Epidermal melanocyte (primary cell): ENCODE data around the gene MCUB.
"Not testable (repeated sequence)": the region's sequence is repeated elsewhere in the genome, so short reads cannot be mapped to it uniquely, and the experiment has no call there.

Source experiments
- DNase-seq: peaks from one replicate; pipeline ENCODE4 v3.0.0; 2011; ENCODE audit warnings: low spot score; ENCODE audit not compliant: insufficient read length

Gene MCUB

GRCh38 chr4:109678472-109678871 is 118.4 kb downstream of the MCUB start:
- DNase-seq: not testable (repeated sequence)

DNA sequence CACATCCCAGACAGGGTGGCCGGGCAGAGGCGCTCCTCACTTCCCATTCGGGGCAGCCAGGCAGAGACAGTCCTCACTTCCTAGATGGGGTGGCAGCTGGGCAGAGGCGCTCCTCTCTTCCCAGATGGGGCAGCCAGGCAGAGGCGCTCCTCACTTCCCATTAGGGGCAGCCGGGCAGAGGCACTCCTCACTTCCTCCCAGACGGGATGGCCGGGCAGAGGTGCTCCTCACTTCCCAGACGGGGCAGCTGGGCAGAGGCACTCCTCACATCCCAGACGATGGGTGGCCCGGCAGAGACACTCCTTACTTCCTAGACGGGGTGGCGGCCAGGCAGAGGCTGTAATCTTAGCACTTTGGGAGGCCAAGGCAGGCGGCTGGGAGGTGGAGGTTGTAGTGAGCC is 118.9 kb downstream of the MCUB start:
- DNase-seq: not testable (repeated sequence)

- DNase-seq: no peak
Measured at GRCh38 chr4:109682875-109683274, 122.8 kb downstream of the MCUB start.

GRCh38 chr4:109683621-109684253 is 123.7 kb downstream of the MCUB start:
- DNase-seq: no peak

- DNase-seq: no peak
Measured at GRCh38 chr4:109684727-109685126, 124.7 kb downstream of the MCUB start.

GRCh38 chr4:109690690-109691410 is 130.8 kb downstream of the MCUB start:
- DNase-seq: no peak

DNA sequence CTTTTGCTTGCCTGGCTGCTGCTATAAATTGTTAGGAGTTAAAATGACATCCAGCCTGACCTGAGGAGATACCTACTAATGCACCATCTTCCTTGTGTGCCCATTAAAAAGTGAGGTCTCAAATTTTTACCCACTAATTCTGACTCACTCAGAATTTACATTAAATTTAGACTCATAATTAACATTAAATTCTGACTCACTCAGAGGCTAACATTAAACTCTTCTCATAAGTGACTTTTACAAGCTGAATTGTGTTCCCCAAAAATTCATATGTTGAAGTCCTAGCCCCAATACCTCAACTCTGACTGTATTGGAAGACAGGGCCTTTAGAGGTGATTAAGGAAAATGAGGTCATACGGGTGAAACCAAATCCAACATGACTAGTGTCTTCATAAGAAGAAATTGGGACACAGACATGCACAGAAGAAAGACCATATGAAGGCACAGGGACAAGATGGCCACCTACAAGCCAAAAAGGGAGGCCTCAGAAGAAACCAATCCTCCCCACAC is 131.4 kb downstream of the MCUB start:
- no peak for DNase-seq

- DNase-seq: no peak
Measured at GRCh38 chr4:109698656-109699055, 138.6 kb downstream of the MCUB start.

- no peak for DNase-seq
Measured at GRCh38 chr4:109699553-109700225, 139.6 kb downstream of the MCUB start.

- no peak for DNase-seq
Measured at GRCh38 chr4:109701566-109702410, 141.7 kb downstream of the MCUB start.

DNA sequence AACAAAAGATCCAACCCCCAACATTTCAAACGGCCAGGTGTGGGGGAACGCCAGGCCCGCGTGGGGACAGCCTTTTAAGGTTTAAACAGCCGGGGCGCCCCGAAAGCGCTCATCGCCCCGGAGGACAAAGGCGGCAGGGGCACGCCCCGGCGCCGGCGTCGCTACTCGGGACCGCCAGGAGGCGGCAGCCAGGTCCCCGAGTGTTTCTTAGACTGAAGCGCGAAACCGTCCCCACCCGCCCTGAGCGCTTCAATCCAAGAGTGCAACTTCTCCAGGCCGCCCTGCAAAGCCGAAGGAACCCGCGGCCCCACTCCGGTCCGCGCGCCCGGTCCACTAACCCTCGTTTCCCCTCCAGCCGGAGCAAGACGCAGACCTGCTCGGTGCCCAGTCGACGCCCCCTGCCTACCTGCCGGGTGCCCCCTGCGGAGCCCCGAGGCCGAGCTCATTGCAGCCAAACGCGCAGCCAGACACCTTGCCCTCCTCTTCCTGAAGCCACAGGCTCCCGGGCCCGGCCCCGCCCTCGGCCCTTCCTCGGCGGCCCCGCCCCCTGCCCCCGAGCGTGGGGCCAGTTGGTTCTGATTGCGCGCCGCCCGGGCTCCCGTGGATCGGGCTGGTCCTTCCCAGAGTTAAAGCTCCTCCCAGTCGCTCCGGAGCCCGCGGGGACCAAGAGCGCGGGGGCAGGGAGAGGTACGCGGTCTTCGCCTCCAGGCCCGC is 143.1 kb downstream of the MCUB start, which contains the start of gene CASP6:
CASP6 (minus strand) TSS at position 496 of the 714 bp plus-strand sequence; CDS start at position 446, 50 bp downstream.
- DNase-seq: peak; percentile 65

- DNase-seq: peak; percentile 25
Measured at GRCh38 chr4:109703664-109704361, 143.8 kb downstream of the MCUB start.

- no peak for DNase-seq
Measured at GRCh38 chr4:109708435-109708834, 148.4 kb downstream of the MCUB start.

GRCh38 chr4:109708990-109709389 is 148.9 kb downstream of the MCUB start:
- DNase-seq: no peak

GRCh38 chr4:109713500-109713899 is 153.5 kb downstream of the MCUB start:
- DNase-seq: no peak

DNA sequence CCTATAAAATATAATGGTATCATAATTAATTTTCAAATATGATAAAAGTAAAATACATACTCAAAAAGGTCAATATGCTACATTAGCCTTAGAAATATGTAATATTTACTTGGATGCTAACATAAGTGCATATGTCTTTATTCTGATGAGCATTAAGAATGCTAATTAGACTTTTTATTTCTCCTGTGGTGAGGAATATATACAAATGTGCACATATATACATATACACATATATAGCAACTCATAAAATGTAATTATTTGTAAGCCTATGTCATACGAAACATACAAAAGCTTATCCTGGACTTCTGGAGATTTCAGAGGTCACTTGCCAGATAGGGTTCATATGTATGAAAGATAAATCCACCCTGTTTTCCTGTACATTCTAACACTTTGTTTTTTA is 158.7 kb downstream of the MCUB start:
- no peak for DNase-seq

- DNase-seq: no peak
Measured at GRCh38 chr4:109719604-109720003, 159.6 kb downstream of the MCUB start.

GRCh38 chr4:109721033-109721432 is 161.0 kb downstream of the MCUB start:
- DNase-seq: no peak

DNA sequence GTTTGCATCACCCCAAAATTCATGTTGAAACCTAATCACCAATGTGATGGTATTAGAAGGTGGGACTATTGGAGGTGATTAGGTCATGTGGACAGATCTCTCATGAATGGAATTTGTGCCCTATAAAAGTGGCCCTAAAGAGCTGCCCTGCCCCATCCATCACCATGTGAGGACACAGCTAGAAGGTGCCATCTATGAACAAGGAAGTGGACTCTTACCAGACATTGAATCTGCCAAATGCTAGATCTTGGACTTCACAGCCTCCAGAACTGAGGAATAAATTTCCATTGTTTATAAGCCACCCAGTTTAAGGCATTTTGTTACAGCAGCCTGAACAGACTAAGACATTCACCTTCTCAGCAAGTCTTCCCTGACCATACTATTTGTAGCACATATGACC is 162.3 kb downstream of the MCUB start:
- DNase-seq: no peak

- no peak for DNase-seq
Measured at GRCh38 chr4:109723110-109723509, 163.1 kb downstream of the MCUB start.
